Uterus (tissue), 2 donors: ENCODE data around the gene PRKG1.

Experiments used
- POLR2A ChIP-seq, 2 donors: fragments of 450-650 bp; IDR thresholded peaks; one replicate each; pipeline ENCODE4 v1.6.1; 2016; ENCODE audit warnings: antibody characterized with exemption in 2 of 2, mild to moderate bottlenecking in 1 of 2, moderate library complexity in 1 of 2
- TF ChIP-seq, protein P1 (sequence below), 4 experiments: fragments of 200-600 bp in 2 of 4; fragments of 450-650 bp in 2 of 4; sonication (generic) in 2 of 4; IDR thresholded peaks; one replicate each; pipeline ENCODE4 v1.5.1; 2016 to 2019; ENCODE audit warnings: antibody characterized with exemption in 4 of 4, mild to moderate bottlenecking in 2 of 4, moderate library complexity in 1 of 4

DNA sequence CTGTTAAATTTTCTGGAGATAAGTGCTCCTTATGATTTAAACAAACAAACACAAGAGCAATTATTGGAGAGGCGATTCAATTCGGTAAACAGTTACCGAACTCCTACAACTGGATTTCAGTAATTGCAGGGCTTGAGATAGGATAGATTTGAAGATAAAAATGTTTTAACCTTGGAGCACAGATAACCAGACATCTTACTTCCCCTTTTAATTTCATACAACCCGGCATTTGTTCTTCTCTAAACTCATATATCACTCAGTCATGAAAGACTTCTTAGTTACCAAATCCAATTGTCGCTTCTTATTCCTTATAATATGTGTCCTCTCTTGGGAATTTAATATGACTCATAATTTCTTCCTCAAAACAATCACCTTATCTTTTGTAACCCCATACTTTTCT, 861.1 kb downstream of the PRKG1 start:
- TF ChIP-seq, protein P1, sequence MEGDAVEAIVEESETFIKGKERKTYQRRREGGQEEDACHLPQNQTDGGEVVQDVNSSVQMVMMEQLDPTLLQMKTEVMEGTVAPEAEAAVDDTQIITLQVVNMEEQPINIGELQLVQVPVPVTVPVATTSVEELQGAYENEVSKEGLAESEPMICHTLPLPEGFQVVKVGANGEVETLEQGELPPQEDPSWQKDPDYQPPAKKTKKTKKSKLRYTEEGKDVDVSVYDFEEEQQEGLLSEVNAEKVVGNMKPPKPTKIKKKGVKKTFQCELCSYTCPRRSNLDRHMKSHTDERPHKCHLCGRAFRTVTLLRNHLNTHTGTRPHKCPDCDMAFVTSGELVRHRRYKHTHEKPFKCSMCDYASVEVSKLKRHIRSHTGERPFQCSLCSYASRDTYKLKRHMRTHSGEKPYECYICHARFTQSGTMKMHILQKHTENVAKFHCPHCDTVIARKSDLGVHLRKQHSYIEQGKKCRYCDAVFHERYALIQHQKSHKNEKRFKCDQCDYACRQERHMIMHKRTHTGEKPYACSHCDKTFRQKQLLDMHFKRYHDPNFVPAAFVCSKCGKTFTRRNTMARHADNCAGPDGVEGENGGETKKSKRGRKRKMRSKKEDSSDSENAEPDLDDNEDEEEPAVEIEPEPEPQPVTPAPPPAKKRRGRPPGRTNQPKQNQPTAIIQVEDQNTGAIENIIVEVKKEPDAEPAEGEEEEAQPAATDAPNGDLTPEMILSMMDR (IDR thresholded peaks at IDR 0.05) = no peak
- no peak for TF ChIP-seq POLR2A (IDR thresholded peaks at IDR 0.05)
